ENCODE results near the gene TPM3.
A peak's percentile ranks its signal among the peaks of the same experiment; 100 is the strongest.
"Not testable (repeated sequence)": the region's sequence is repeated elsewhere in the genome, so short reads cannot be mapped to it uniquely, and the experiment has no call there.

TPM3 gene

DNA sequence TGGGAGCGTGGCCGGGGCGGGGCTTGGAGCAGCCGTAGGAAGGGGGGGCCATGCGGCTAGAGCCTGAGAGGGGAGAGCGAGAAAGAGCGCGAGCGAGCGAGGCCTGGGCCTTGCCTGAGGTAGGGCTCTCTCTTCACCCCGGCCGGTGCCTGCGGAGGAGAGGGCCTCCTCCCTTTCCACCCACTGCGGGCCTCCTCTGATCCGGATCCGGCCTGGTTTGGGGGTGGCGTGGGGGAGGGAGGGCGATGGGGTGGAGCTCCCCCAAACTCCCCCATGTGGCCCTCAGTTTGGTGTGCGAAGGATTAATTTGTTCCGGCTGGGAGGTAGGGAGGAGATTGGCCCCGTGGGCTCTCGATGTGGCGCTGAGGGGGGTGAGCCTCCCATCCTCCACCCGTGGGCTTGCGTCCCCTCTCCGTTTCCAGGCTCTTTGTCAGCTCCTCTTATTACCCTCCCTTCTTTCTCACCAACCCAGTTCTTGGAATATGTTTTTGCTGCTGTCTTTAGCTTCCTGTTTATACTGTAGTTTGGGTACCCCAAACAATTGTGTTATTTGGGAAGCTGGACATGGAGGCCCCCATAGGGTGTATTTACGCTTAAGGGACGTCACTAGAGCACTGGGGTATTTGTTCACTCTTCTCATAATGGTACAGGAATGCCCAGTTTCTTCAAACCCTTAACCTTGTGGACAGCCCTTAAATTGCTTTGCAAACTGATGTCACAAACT, 29.5 kb upstream of the TPM3 start:
- Histone ChIP-seq H3K9me3 (replicated peaks; ENCODE audit: low read length) (no peaks in the 10 kb centered on the region), H3K4me3 (ENCODE audit: low read length) (peak overlapping the region; percentile 88), H3K4me1 (ENCODE audit: control insufficient read depth, insufficient read depth, low read length) (peaks cover 35% of the 10 kb centered on the region), H3K36me3 (ENCODE audit: insufficient read depth, low read length) (peaks cover 42% of the 10 kb centered on the region), H3K4me2 (ENCODE audit: low read length) (peak overlapping the region; percentile 90), H3K9ac (ENCODE audit: low read depth, low read length) (peak overlapping the region; percentile 95), H3K27me3 (ENCODE audit: control insufficient read depth, insufficient read depth, low read length) (no peaks in the 10 kb centered on the region)

DNA sequence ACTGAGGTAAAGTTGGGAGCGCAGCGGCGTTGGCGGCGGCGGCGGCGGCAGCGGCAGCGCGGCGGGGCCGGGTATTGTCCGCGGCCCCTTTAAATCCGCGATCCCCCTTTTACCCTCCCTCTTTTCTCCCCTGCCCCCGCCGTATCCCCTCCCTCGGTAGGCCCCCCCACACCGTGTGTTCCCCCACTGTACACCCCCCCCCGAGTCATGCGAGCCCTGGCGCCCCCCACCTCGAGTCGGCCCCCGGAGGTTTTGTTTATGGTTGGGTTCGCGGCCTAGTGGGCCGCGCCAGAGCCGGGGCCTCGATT, 29.0 kb upstream of the TPM3 start:
- H3K4me1 ChIP-seq (ENCODE audit: control insufficient read depth, insufficient read depth, low read length) = peaks cover 35% of the 10 kb centered on the region
- peak overlapping the region; percentile 95 for H3K9ac ChIP-seq (ENCODE audit: low read depth, low read length)
- peak overlapping the region; percentile 90 for H3K4me2 ChIP-seq (ENCODE audit: low read length)
- H3K4me3 ChIP-seq (ENCODE audit: low read length) = peak overlapping the region; percentile 88
- peaks cover 36% of the 10 kb centered on the region for H3K36me3 ChIP-seq (ENCODE audit: insufficient read depth, low read length)
- no peaks in the 10 kb centered on the region for H3K27me3 ChIP-seq (ENCODE audit: control insufficient read depth, insufficient read depth, low read length)
- no peaks in the 10 kb centered on the region for H3K9me3 ChIP-seq (replicated peaks; ENCODE audit: low read length)

DNA sequence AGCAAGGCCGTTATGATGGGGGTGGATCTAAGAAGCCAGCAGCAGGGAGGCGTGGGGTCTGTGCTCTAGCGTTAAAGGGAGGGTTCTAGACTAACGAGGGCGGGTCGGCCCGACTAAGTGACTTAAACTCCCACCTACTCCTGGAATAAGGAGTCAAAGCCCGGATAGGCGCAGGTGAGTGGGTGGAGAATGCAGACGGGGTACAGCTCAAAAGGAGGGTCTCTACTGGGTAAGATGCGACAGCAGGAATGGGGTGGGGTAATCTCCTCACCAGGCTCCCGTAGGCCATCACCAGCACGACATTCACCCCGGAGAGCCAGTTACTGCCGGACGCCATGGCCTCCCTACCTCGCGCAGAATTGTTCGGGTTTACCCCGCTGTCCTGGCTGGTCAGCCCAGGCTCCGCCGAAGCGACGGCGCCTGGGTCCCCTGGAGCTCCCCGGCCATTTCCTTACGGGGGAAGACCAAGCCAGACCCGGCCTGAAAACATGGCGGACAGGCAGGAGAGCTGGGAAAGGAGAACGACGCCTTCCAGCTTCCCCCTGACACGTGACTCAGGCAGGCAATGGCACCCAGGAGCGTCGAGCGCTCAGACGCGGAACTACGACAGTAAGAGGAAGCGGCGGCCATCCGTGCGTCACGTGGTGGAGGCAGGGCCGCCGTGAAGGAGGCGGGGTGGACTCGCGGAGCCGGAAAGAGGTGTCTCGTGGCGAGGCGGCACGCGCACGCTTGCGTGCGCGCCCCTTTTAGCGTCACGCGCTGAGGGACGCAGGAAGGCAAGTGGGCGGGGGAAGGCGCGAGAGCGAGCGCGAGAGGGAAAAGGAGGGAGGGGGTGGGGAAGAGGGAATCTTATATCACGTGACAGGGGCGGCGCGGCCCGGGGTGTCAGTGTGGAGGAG, 28.4 kb upstream of the TPM3 start, which contains the start of gene UBAP2L:
UBAP2L (plus strand) TSS at position 885 of the 899 bp plus-strand sequence. CDS start 4,169 bp downstream, outside the sequence.
- Histone ChIP-seq H3K4me3 (ENCODE audit: low read length) (peak within 1 kb of the TSS; percentile 98), H3K36me3 (ENCODE audit: insufficient read depth, low read length) (peaks cover 32% of the 10 kb centered on the region), H3K4me1 (ENCODE audit: control insufficient read depth, insufficient read depth, low read length) (peaks cover 35% of the 10 kb centered on the region), H3K4me2 (ENCODE audit: low read length) (peak within 1 kb of the TSS; percentile 91), H3K27me3 (ENCODE audit: control insufficient read depth, insufficient read depth, low read length) (no peaks in the 10 kb centered on the region), H3K9ac (ENCODE audit: low read depth, low read length) (peak within 1 kb of the TSS; percentile 100), H3K9me3 (replicated peaks; ENCODE audit: low read length) (no peaks in the 10 kb centered on the region)

DNA sequence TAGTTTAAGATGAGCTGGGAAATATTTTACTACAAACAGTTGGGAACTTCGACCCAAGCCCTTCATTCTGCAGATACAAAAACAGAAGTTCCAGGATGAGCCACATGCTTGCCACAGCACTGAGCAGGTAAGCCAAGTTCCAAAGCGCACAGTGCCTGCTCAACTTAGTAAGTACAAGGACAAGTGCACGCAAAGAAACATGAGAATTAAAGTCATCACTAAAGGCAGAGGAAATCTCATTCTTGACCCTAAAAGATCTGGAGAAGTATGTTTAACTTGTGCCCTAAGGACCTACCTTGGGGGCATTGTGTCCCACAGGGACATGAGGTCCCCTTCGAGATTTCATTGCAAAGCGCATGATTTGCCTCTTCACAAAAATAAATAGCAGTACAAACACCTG, 27.6 kb upstream of the TPM3 start:
- peak overlapping the region; percentile 91 for H3K4me2 ChIP-seq (ENCODE audit: low read length)
- no peaks in the 10 kb centered on the region for H3K9me3 ChIP-seq (replicated peaks; ENCODE audit: low read length)
- H3K4me3 ChIP-seq (ENCODE audit: low read length) = peak overlapping the region; percentile 98
- H3K9ac ChIP-seq (ENCODE audit: low read depth, low read length) = peak overlapping the region; percentile 100
- H3K4me1 ChIP-seq (ENCODE audit: control insufficient read depth, insufficient read depth, low read length) = peaks cover 35% of the 10 kb centered on the region
- peaks cover 28% of the 10 kb centered on the region for H3K36me3 ChIP-seq (ENCODE audit: insufficient read depth, low read length)
- no peaks in the 10 kb centered on the region for H3K27me3 ChIP-seq (ENCODE audit: control insufficient read depth, insufficient read depth, low read length)

DNA sequence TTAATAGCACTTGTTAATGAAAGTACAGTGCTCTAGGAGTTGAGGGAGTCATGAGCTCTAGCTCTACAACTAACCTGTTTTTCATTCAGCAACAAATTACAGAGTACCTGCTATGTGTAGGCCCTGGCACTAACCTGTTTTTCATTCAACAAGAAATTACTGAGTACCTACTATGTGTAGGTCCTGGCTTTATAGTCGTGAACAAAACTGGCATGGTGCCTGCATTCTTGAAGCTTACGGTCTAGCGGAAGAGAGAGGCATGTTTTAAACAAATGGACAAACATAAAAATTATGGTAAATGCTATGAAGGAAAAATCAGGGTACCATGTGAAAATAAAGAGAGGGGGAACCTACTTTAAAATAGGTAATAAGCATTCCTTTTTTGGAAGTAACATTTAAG, 26.6 kb upstream of the TPM3 start:
- H3K4me1 ChIP-seq (ENCODE audit: control insufficient read depth, insufficient read depth, low read length) = peaks cover 29% of the 10 kb centered on the region
- H3K27me3 ChIP-seq (ENCODE audit: control insufficient read depth, insufficient read depth, low read length) = no peaks in the 10 kb centered on the region
- no peaks in the 10 kb centered on the region for H3K9me3 ChIP-seq (replicated peaks; ENCODE audit: low read length)
- peak overlapping the region; percentile 98 for H3K4me3 ChIP-seq (ENCODE audit: low read length)
- peak overlapping the region; percentile 91 for H3K4me2 ChIP-seq (ENCODE audit: low read length)
- no peak overlapping the region for H3K9ac ChIP-seq (ENCODE audit: low read depth, low read length)
- H3K36me3 ChIP-seq (ENCODE audit: insufficient read depth, low read length) = peaks cover 34% of the 10 kb centered on the region

DNA sequence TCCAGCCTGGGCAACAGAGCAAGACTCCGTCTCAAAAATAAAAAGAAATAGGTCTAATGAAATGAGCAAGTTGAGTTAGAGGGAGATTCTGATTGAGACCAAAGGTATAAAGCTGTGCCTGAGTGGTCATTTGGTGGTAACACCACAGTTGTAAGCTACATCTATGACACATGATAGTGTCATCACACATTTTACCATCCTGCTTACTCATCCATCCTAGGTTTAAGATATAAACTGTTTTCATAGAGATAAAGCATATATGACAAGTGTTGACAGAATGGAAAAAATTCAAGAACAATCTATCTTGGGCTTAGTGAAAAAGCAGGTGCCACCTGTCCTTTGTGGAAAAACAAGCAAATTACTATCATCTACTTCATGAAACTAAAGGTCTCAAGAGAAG, 21.4 kb upstream of the TPM3 start:
- Histone ChIP-seq H3K9ac (ENCODE audit: low read depth, low read length) (no peak overlapping the region), H3K9me3 (replicated peaks; ENCODE audit: low read length) (no peaks in the 10 kb centered on the region), H3K4me1 (ENCODE audit: control insufficient read depth, insufficient read depth, low read length) (peaks cover 8% of the 10 kb centered on the region), H3K4me3 (ENCODE audit: low read length) (no peak overlapping the region), H3K36me3 (ENCODE audit: insufficient read depth, low read length) (peaks cover 55% of the 10 kb centered on the region), H3K27me3 (ENCODE audit: control insufficient read depth, insufficient read depth, low read length) (no peaks in the 10 kb centered on the region), H3K4me2 (ENCODE audit: low read length) (no peak overlapping the region)

DNA sequence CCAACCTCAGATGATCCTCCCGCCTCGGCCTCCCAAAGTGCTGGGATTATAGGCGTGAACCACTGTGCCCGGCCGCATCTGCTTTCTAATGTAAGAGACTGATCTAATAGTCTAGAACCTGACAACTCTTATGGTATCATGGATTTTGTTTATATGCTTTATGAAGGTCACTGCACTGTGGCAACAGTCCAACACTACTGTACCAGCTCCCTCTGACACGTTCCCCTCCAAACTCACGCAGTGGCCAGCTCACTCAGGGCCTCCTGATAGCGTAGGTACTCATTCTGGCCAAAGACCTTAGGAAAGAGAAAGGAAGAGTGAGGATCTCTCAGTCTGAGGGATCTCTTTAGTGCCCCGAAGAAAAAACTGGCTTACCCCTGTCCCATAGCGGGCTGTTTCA, 20.2 kb upstream of the TPM3 start:
- Histone ChIP-seq H3K4me3 (ENCODE audit: low read length) (no peak overlapping the region), H3K9ac (ENCODE audit: low read depth, low read length) (no peak overlapping the region), H3K36me3 (ENCODE audit: insufficient read depth, low read length) (peaks cover 53% of the 10 kb centered on the region), H3K27me3 (ENCODE audit: control insufficient read depth, insufficient read depth, low read length) (no peaks in the 10 kb centered on the region), H3K4me1 (ENCODE audit: control insufficient read depth, insufficient read depth, low read length) (peaks cover 8% of the 10 kb centered on the region), H3K9me3 (replicated peaks; ENCODE audit: low read length) (no peaks in the 10 kb centered on the region), H3K4me2 (ENCODE audit: low read length) (no peak overlapping the region)

DNA sequence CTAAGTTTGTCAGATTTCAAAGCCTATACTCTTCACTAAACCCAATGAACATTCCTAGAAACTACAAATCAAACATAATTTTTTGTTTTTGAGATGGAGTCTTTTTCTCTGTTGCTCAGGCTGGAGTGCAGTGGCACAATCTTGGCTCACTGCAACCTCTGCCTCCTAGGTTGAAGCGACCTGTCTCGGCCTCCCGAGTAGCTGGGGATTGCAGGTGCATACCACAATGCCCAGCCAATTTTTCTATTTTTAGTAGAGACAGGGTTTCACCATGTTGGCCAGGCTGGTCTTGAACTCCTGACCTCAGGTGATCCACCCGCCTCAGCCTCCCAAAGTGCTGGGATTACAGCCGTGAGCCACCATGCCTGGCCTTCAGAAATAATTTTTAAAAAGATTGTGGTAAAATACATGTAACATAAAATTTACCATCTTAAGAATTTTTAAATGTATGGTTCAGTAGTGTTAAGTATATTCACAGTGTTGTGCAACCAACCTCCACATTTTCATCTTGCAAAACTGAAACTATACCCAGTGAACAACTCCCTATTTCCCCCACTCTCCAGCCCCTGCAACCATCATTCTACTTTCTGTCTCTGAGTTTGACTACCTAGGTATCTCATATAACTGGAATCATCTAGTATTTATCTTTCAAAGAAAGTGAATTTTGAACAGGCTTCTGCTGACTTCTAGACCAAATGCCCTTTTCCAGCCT, 16.9 kb upstream of the TPM3 start:
- no peak overlapping the region for H3K9ac ChIP-seq (ENCODE audit: low read depth, low read length)
- no peak overlapping the region for H3K4me2 ChIP-seq (ENCODE audit: low read length)
- peaks cover 15% of the 10 kb centered on the region for H3K4me1 ChIP-seq (ENCODE audit: control insufficient read depth, insufficient read depth, low read length)
- no peak overlapping the region for H3K4me3 ChIP-seq (ENCODE audit: low read length)
- no peaks in the 10 kb centered on the region for H3K9me3 ChIP-seq (replicated peaks; ENCODE audit: low read length)
- peaks cover 57% of the 10 kb centered on the region for H3K36me3 ChIP-seq (ENCODE audit: insufficient read depth, low read length)
- no peaks in the 10 kb centered on the region for H3K27me3 ChIP-seq (ENCODE audit: control insufficient read depth, insufficient read depth, low read length)

DNA sequence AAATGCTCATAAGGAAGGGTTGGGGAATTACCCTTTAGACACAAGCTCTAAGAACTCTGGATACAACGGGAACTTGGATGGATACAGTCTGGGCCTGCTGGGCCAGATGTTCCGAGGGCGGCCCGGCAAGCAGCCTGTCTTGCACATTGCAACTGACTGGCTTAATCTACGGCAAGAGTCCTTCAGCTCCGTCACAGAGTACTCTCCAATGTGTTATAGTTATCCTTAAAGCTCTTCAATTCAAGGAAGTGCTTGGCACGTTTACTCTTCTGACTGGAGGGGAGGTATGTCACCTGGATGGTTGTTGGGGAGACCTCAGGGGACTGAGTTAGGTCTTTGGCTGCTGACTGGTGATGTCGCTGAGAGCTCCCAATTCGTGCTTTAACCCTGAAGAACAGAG, 15.4 kb upstream of the TPM3 start:
- no peaks in the 10 kb centered on the region for H3K9me3 ChIP-seq (replicated peaks; ENCODE audit: low read length)
- no peak overlapping the region for H3K4me2 ChIP-seq (ENCODE audit: low read length)
- H3K4me1 ChIP-seq (ENCODE audit: control insufficient read depth, insufficient read depth, low read length) = peaks cover 8% of the 10 kb centered on the region
- no peak overlapping the region for H3K4me3 ChIP-seq (ENCODE audit: low read length)
- H3K9ac ChIP-seq (ENCODE audit: low read depth, low read length) = no peak overlapping the region
- no peaks in the 10 kb centered on the region for H3K27me3 ChIP-seq (ENCODE audit: control insufficient read depth, insufficient read depth, low read length)
- peaks cover 46% of the 10 kb centered on the region for H3K36me3 ChIP-seq (ENCODE audit: insufficient read depth, low read length)

DNA sequence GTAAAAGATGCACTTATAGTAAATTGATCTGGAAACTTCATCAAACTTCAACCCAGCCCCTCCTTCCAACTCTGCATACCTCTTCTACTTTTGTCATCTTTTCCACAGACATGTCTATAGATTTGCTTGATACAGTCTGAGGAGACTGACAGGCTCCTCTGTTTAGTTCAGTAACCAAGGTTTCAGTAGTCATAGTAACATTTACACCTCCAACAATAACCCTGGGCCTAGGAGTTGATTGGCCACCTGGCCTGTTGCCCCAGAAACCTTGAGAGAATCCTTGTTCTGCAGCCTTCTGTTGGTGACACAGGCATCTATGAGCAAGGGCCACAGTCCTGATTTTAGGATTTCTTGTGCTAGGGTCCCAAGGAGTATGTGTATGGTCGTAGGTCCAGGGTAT, 14.3 kb upstream of the TPM3 start, which contains the start of gene CFAP141:
CFAP141 (minus strand) TSS at position 138 of the 400 bp plus-strand sequence; CDS start at position 112, 26 bp downstream.
- H3K9me3 ChIP-seq (replicated peaks; ENCODE audit: low read length) = no peaks in the 10 kb centered on the region
- H3K9ac ChIP-seq (ENCODE audit: low read depth, low read length) = no peak within 1 kb of the TSS
- H3K27me3 ChIP-seq (ENCODE audit: control insufficient read depth, insufficient read depth, low read length) = no peaks in the 10 kb centered on the region
- peaks cover 8% of the 10 kb centered on the region for H3K4me1 ChIP-seq (ENCODE audit: control insufficient read depth, insufficient read depth, low read length)
- H3K36me3 ChIP-seq (ENCODE audit: insufficient read depth, low read length) = peaks cover 37% of the 10 kb centered on the region
- H3K4me2 ChIP-seq (ENCODE audit: low read length) = no peak within 1 kb of the TSS
- no peak within 1 kb of the TSS for H3K4me3 ChIP-seq (ENCODE audit: low read length)

DNA sequence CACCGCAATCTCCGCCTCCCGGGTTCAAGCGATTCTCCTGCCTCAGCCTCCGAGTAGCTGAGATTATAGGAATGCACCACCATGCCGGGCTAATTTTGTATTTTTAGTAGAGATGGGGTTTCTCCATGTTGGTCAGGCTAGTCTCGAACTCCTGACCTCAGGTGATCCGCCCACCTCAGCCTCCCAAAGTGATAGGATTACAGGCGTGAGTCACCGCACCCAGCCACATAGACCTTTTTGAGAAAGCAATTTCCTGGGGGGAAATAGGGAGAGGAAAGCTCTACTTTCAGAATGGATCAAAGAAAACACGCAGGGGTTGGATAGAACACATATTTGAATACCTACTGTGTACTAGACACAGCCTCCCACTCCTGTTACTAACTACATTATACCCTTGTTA, 13.9 kb upstream of the TPM3 start:
- H3K36me3 ChIP-seq (ENCODE audit: insufficient read depth, low read length) = peaks cover 37% of the 10 kb centered on the region
- not testable (repeated sequence) for H3K9ac ChIP-seq (ENCODE audit: low read depth, low read length); H3K4me1 ChIP-seq (ENCODE audit: control insufficient read depth, insufficient read depth, low read length); H3K4me3 ChIP-seq (ENCODE audit: low read length); H3K4me2 ChIP-seq (ENCODE audit: low read length); H3K27me3 ChIP-seq (ENCODE audit: control insufficient read depth, insufficient read depth, low read length); H3K9me3 ChIP-seq (replicated peaks; ENCODE audit: low read length)

Measured in skeletal muscle satellite cell (primary cell).